D721Med (cell line): Measurements from ENCODE around the gene COPZ2.

Experiments
- DNase-seq: peaks from one replicate; pipeline ENCODE4 v3.0.0; 2011; ENCODE audit warnings: low spot score; ENCODE audit not compliant: insufficient read length
- FAIRE-seq: peaks from 2 replicates; lab custom pipeline; 2011; peaks lifted over from hg19 to GRCh38; lab: Jason Lieb, UNC
- CTCF ChIP-seq: IDR thresholded peaks from 2 replicates; pipeline ENCODE4 v1.5.1; 2012; ENCODE audit warnings: mild to moderate bottlenecking, control low read depth; ENCODE audit not compliant: insufficient read depth; ENCODE audit errors: missing control alignments

The COPZ2 gene

DNA sequence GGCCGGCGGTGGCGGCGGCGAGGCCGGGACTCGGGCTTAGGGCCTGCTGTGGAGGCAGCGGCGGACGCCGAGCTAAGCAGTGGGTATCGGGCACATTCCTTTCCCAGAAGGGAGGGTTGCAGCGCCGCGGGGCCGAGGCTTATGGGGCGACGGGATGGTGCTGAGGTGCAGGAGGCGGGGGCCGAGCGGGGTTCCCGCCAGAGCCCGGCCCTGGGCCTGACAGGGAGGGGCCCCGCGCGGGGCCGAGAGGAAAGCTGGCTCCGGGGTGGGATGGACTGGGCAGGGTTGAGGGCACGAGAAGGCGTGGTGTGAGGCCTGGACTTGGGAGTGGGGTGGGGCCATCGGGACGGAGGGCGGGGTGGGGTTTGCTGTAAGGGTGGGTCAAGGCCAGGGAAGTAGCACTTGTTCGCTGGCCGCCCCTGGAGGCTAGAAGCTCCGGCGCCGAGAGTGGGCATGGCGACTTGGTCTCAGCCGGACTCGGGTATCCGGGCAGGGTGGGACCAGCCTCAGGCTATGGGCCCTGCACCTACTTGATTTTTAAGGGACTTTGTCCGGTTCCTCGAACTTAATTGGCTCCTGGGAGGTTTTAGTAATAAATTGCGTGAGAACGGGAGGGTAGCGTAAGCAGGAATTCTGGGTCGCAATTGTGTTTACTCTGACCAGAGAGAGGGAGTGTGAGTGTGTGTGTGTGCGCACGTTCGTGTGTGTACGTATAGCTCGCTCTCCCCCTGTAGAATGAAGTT is 11.0 kb upstream of the COPZ2 start:
- TF ChIP-seq CTCF = no peak
- DNase-seq (no peak), FAIRE-seq (no peak)

- peak; percentile 59 for DNase-seq
- FAIRE-seq = no peak
- no peak for TF ChIP-seq CTCF
Observed at GRCh38 chr17:48047741-48048383, 10.3 kb upstream of the COPZ2 start, which contains the start of gene NFE2L1. Gene NFE2L1 (plus strand): TSS chr17:48048359. CDS start chr17:48051119, 2,760 bp downstream.

- TF ChIP-seq CTCF = no peak
- FAIRE-seq = no peak
- DNase-seq = no peak
Observed at GRCh38 chr17:48047113-48047740, 9.6 kb upstream of the COPZ2 start.

- FAIRE-seq = no peak
- TF ChIP-seq CTCF = no peak
Observed at GRCh38 chr17:48046296-48046695, 8.7 kb upstream of the COPZ2 start.

GRCh38 chr17:48045316-48046001 is 7.9 kb upstream of the COPZ2 start:
- TF ChIP-seq CTCF = no peak
- DNase-seq = no peak
- no peak for FAIRE-seq

More at GRCh38 chr17:48046296-48046695, 8.7 kb upstream of the COPZ2 start:
- no peak for DNase-seq

DNA sequence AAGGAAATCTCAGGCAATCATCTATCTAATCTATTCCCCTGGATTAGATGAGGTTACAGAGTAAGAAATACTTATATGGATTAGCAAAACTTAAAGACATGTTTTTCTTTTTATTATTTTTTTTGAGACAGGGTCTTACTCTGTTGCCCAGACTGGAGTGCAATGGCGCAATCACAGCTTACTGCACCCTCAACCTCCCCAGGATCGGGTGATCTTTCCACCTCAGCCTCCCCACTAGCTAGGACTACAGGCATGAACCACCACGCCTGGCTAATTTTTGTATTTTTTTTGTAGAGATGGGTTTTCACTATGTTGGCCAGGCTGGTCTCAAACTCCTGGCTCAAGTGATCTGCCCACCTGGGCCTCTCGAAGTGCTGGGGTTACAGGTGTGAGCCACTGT is 7.3 kb upstream of the COPZ2 start:
- no peak for TF ChIP-seq CTCF
- DNase-seq = no peak
- FAIRE-seq = no peak
